ENCODE results near the gene GABRG2. TPM values are rescaled to one million over a fixed set of nuclear protein-coding genes. Genes with fewer than 3 reads are reported as not detected.
A peak's percentile ranks its signal among the peaks of the same experiment; 100 is the strongest.

Gene GABRG2
- polyA plus RNA-seq, 6 donors from 2014 or later: not detected

- Mint-ChIP-seq H3K27me3 (no peaks in the 10 kb centered on the region), H3K9me3 (peaks cover 0 to 4% (median 0%) of the 10 kb centered on the region in 7 donors), H3K4me3 (no peak overlapping the region), H3K27ac (no peak overlapping the region), H3K4me1 (no peaks in the 10 kb centered on the region), H3K36me3 (no peaks in the 10 kb centered on the region)
- ATAC-seq (ENCODE audit: low read depth in 2 of 2): no peak
- no peak for DNase-seq
Observed at GRCh38 chr5:162119801-162120200, 52.2 kb downstream of the GABRG2 start.

- H3K4me3 Mint-ChIP-seq: no peak overlapping the region
- no peaks in the 10 kb centered on the region for H3K4me1 Mint-ChIP-seq
- no peaks in the 10 kb centered on the region for H3K36me3 Mint-ChIP-seq
- peaks cover 0 to 7% (median 0%) of the 10 kb centered on the region in 7 donors for H3K9me3 Mint-ChIP-seq
- no peak overlapping the region for H3K27ac Mint-ChIP-seq
- no peak for ATAC-seq (ENCODE audit: low read depth in 2 of 2)
- no peaks in the 10 kb centered on the region for H3K27me3 Mint-ChIP-seq
- DNase-seq: no peak
Observed at GRCh38 chr5:162128117-162128516, 60.5 kb downstream of the GABRG2 start.

GRCh38 chr5:162132348-162132747, 64.8 kb downstream of the GABRG2 start:
- DNase-seq (no peak), ATAC-seq (ENCODE audit: low read depth in 2 of 2) (no peak)
- H3K4me3 Mint-ChIP-seq: no peak overlapping the region
- H3K4me1 Mint-ChIP-seq: no peaks in the 10 kb centered on the region
- no peaks in the 10 kb centered on the region for H3K36me3 Mint-ChIP-seq
- H3K27ac Mint-ChIP-seq: no peak overlapping the region
- peaks cover 0 to 3% (median 0%) of the 10 kb centered on the region in 7 donors for H3K9me3 Mint-ChIP-seq
- H3K27me3 Mint-ChIP-seq: no peaks in the 10 kb centered on the region

- ATAC-seq (ENCODE audit: low read depth in 2 of 2) (no peak), DNase-seq (no peak)
- H3K4me3 Mint-ChIP-seq: no peak overlapping the region
- H3K4me1 Mint-ChIP-seq: no peaks in the 10 kb centered on the region
- H3K27me3 Mint-ChIP-seq: no peaks in the 10 kb centered on the region
- no peaks in the 10 kb centered on the region for H3K36me3 Mint-ChIP-seq
- no peak overlapping the region for H3K27ac Mint-ChIP-seq
- H3K9me3 Mint-ChIP-seq: peaks cover 0 to 2% (median 0%) of the 10 kb centered on the region in 7 donors
Observed at GRCh38 chr5:162139190-162139589, 71.6 kb downstream of the GABRG2 start.

- DNase-seq (no peak), ATAC-seq (ENCODE audit: low read depth in 2 of 2) (no peak)
- Mint-ChIP-seq H3K27me3 (no peaks in the 10 kb centered on the region), H3K4me3 (no peak overlapping the region), H3K27ac (no peak overlapping the region), H3K4me1 (no peaks in the 10 kb centered on the region), H3K9me3 (peaks cover 0 to 9% (median 0%) of the 10 kb centered on the region in 7 donors), H3K36me3 (no peaks in the 10 kb centered on the region)
Observed at GRCh38 chr5:162154242-162154641, 86.7 kb downstream of the GABRG2 start.

GRCh38 chr5:162160401-162160800, 92.8 kb downstream of the GABRG2 start:
- Mint-ChIP-seq H3K9me3 (peaks cover 0 to 11% (median 4%) of the 10 kb centered on the region in 7 donors), H3K27ac (no peak overlapping the region)

GRCh38 chr5:162163663-162164062, 96.1 kb downstream of the GABRG2 start:
- Mint-ChIP-seq H3K27ac (no peak overlapping the region), H3K36me3 (no peaks in the 10 kb centered on the region), H3K9me3 (peaks cover 8 to 28% (median 15%) of the 10 kb centered on the region in 7 donors), H3K4me3 (no peak overlapping the region), H3K27me3 (no peaks in the 10 kb centered on the region), H3K4me1 (no peaks in the 10 kb centered on the region)
- DNase-seq: no peak
- no peak for ATAC-seq (ENCODE audit: low read depth in 2 of 2)

More at GRCh38 chr5:162160401-162160800, 92.8 kb downstream of the GABRG2 start:
- Mint-ChIP-seq H3K27me3 (no peaks in the 10 kb centered on the region), H3K36me3 (no peaks in the 10 kb centered on the region), H3K4me1 (no peaks in the 10 kb centered on the region), H3K4me3 (no peak overlapping the region)
- ATAC-seq (ENCODE audit: low read depth in 2 of 2) (no peak), DNase-seq (no peak)

GRCh38 chr5:162174358-162174974, 106.9 kb downstream of the GABRG2 start:
- H3K4me3 Mint-ChIP-seq: no peak overlapping the region
- H3K9me3 Mint-ChIP-seq: peaks cover 0 to 13% (median 0%) of the 10 kb centered on the region in 7 donors
- no peak overlapping the region for H3K27ac Mint-ChIP-seq
- ATAC-seq (ENCODE audit: low read depth in 2 of 2) (no peak), DNase-seq (no peak)
- no peaks in the 10 kb centered on the region for H3K36me3 Mint-ChIP-seq
- H3K27me3 Mint-ChIP-seq: no peaks in the 10 kb centered on the region
- no peaks in the 10 kb centered on the region for H3K4me1 Mint-ChIP-seq

- Mint-ChIP-seq H3K9me3 (peaks cover 0 to 13% (median 3%) of the 10 kb centered on the region in 7 donors), H3K27ac (peak overlapping the region in 1 of 6 donors; percentile 25), H3K4me3 (no peak overlapping the region), H3K27me3 (no peaks in the 10 kb centered on the region), H3K4me1 (no peaks in the 10 kb centered on the region), H3K36me3 (no peaks in the 10 kb centered on the region)
- DNase-seq (no peak), ATAC-seq (ENCODE audit: low read depth in 2 of 2) (no peak)
Observed at GRCh38 chr5:162187371-162187770, 119.8 kb downstream of the GABRG2 start.

- H3K27ac Mint-ChIP-seq: no peak overlapping the region
- DNase-seq: no peak
- H3K36me3 Mint-ChIP-seq: no peaks in the 10 kb centered on the region
- peaks cover 0 to 15% (median 3%) of the 10 kb centered on the region in 7 donors for H3K9me3 Mint-ChIP-seq
- H3K4me3 Mint-ChIP-seq: no peak overlapping the region
- H3K27me3 Mint-ChIP-seq: no peaks in the 10 kb centered on the region
- no peak for ATAC-seq (ENCODE audit: low read depth in 2 of 2)
- no peaks in the 10 kb centered on the region for H3K4me1 Mint-ChIP-seq
Observed at GRCh38 chr5:162189719-162190118, 122.1 kb downstream of the GABRG2 start.

- H3K27me3 Mint-ChIP-seq: no peaks in the 10 kb centered on the region
- H3K36me3 Mint-ChIP-seq: no peaks in the 10 kb centered on the region
- no peaks in the 10 kb centered on the region for H3K4me1 Mint-ChIP-seq
- H3K4me3 Mint-ChIP-seq: no peak overlapping the region
- no peak for ATAC-seq (ENCODE audit: low read depth in 2 of 2)
- no peak for DNase-seq
- H3K9me3 Mint-ChIP-seq: peaks cover 0 to 6% (median 0%) of the 10 kb centered on the region in 7 donors
- no peak overlapping the region for H3K27ac Mint-ChIP-seq
Observed at GRCh38 chr5:162193012-162193411, 125.4 kb downstream of the GABRG2 start.

- DNase-seq (no peak), ATAC-seq (ENCODE audit: low read depth in 2 of 2) (no peak)
- H3K4me1 Mint-ChIP-seq: no peaks in the 10 kb centered on the region
- peaks cover 0 to 4% (median 0%) of the 10 kb centered on the region in 7 donors for H3K9me3 Mint-ChIP-seq
- H3K4me3 Mint-ChIP-seq: no peak overlapping the region
- no peaks in the 10 kb centered on the region for H3K27me3 Mint-ChIP-seq
- no peaks in the 10 kb centered on the region for H3K36me3 Mint-ChIP-seq
- no peak overlapping the region for H3K27ac Mint-ChIP-seq
Observed at GRCh38 chr5:162196351-162196750, 128.8 kb downstream of the GABRG2 start.

- no peak overlapping the region for H3K27ac Mint-ChIP-seq
- H3K27me3 Mint-ChIP-seq: no peaks in the 10 kb centered on the region
- no peak for ATAC-seq (ENCODE audit: low read depth in 2 of 2)
- peaks cover 0 to 2% (median 0%) of the 10 kb centered on the region in 7 donors for H3K9me3 Mint-ChIP-seq
- no peak for DNase-seq
- no peaks in the 10 kb centered on the region for H3K4me1 Mint-ChIP-seq
- no peaks in the 10 kb centered on the region for H3K36me3 Mint-ChIP-seq
- no peak overlapping the region for H3K4me3 Mint-ChIP-seq
Observed at GRCh38 chr5:162202285-162202880, 134.8 kb downstream of the GABRG2 start.

All from naive B cell (primary cell).